PC-9 (cell line): ENCODE measurements around the gene NFE2L2. TPM values are rescaled to one million over a fixed set of nuclear protein-coding genes. Genes with fewer than 3 reads are reported as not detected.
"Not testable (repeated sequence)": the region's sequence is repeated elsewhere in the genome, so short reads cannot be mapped to it uniquely, and the experiment has no call there.

Source experiments
- BruUV-seq: library from RNA; stranded (reverse); fragments of 400-500 nt; replicated peaks from 2 replicates; lab custom pipeline; 2021; lab: Mats Ljungman, UMichigan
- CTCF ChIA-PET: fragments of 300-600 bp; sonication (Branson Sonifier 250); formaldehyde crosslinking; loops from one replicate; lab custom pipeline; 2022; ENCODE audit warnings: antibody characterized with exemption; lab: Charles Lee
- POLR2A ChIA-PET: fragments of 300-600 bp; sonication (Branson Sonifier 250); formaldehyde crosslinking; loops from one replicate; lab custom pipeline; 2022; ENCODE audit warnings: antibody characterized with exemption; ENCODE audit not compliant: unreplicated experiment; lab: Charles Lee
- DNase-seq, 2 experiments: peaks; one replicate each; pipeline versions ENCODE4 v3.0.0 to v3.0.0-alpha.2; 2015 to 2022; ENCODE audit warnings: mixed read lengths in 1 of 2
- H2AFZ ChIP-seq: fragments of 200-600 bp; sonication (generic); 2 replicates; pipeline ENCODE4 v1.8.1; 2017; ENCODE audit warnings: antibody characterized with exemption
- H3F3A ChIP-seq: fragments of 200-600 bp; sonication (generic); 2 replicates; pipeline ENCODE4 v1.8.1; 2017; ENCODE audit warnings: antibody characterized with exemption, mild to moderate bottlenecking, low read depth; ENCODE audit not compliant: insufficient read depth
- H3K27ac ChIP-seq: fragments of 200-600 bp; sonication (generic); 2 replicates; pipeline ENCODE4 v1.6.1; 2016; ENCODE audit warnings: mixed run types
- H3K27me3 ChIP-seq: fragments of 200-600 bp; sonication (generic); 2 replicates; pipeline ENCODE4 v1.6.1; 2016; ENCODE audit warnings: low read depth, mixed run types; ENCODE audit not compliant: insufficient read depth
- H3K36me3 ChIP-seq: fragments of 200-600 bp; sonication (generic); 2 replicates; pipeline ENCODE4 v1.6.1; 2016; ENCODE audit warnings: low read depth, mixed run types
- H3K4me1 ChIP-seq: fragments of 200-600 bp; sonication (generic); replicated peaks from 2 replicates; pipeline ENCODE4 v1.6.1; 2016; ENCODE audit warnings: mixed run types; ENCODE audit not compliant: insufficient read depth
- H3K4me2 ChIP-seq: fragments of 200-600 bp; sonication (generic); 2 replicates; pipeline ENCODE4 v1.6.1; 2017; ENCODE audit warnings: mixed run types
- H3K4me3 ChIP-seq: fragments of 200-600 bp; sonication (generic); 2 replicates; pipeline ENCODE4 v1.6.1; 2016; ENCODE audit warnings: mixed run types
- H3K79me2 ChIP-seq: fragments of 200-600 bp; sonication (generic); 2 replicates; pipeline ENCODE4 v1.6.1; 2017; ENCODE audit warnings: low read depth, mixed run types
- H3K9me2 ChIP-seq: fragments of 200-600 bp; sonication (generic); 2 replicates; pipeline ENCODE4 v1.8.1; 2017; ENCODE audit warnings: mild to moderate bottlenecking; ENCODE audit not compliant: insufficient read depth
- H3K9me3 ChIP-seq: fragments of 200-600 bp; sonication (generic); 2 replicates; pipeline ENCODE4 v1.8.1; 2016; ENCODE audit warnings: low read depth; ENCODE audit not compliant: insufficient read depth
- H4K20me1 ChIP-seq: fragments of 200-600 bp; sonication (generic); 2 replicates; pipeline ENCODE4 v1.8.1; 2017; ENCODE audit not compliant: insufficient read depth
- CTCF ChIP-seq: fragments of 200-600 bp; sonication (generic); conservative IDR thresholded peaks from 2 replicates; pipeline ENCODE4 v1.6.1; 2017; ENCODE audit warnings: mixed run types, antibody characterized with exemption, mild to moderate bottlenecking, moderate library complexity
- EZH2 ChIP-seq: fragments of 200-600 bp; sonication (generic); IDR thresholded peaks from 2 replicates; pipeline ENCODE4 v1.8.0; 2017; ENCODE audit warnings: antibody characterized with exemption, low read depth
- intact Hi-C: fragments of 100-400 bp; cut with micrococcal nuclease; formaldehyde crosslinking; loops from one replicate; pipeline ENCODE4 v1.10.0; 2022; ENCODE audit not compliant: unreplicated experiment
- total RNA-seq: library from RNA; stranded (reverse); gene quantifications from 2 replicates; pipeline ENCODE4 v1.2.3, GENCODE V29; 2021

Gene NFE2L2
- total RNA-seq, 1 experiment from 2014 or later, result 138 TPM

GRCh38 chr2:177225965-177226360, 38.6 kb downstream of the NFE2L2 start:
- no peak for DNase-seq

GRCh38 chr2:177223436-177223835, 41.1 kb downstream of the NFE2L2 start:
- H3K4me1 ChIP-seq, CTCF ChIA-PET, H2AFZ ChIP-seq, DNase-seq, H3K4me3 ChIP-seq, H3K27me3 ChIP-seq, BruUV-seq, H3K4me2 ChIP-seq, intact Hi-C loops, H3K9me3 ChIP-seq, H3K9me2 ChIP-seq: not testable (repeated sequence)
- H3F3A ChIP-seq, result peaks cover 100% of the 10 kb centered on the region
- H3K36me3 ChIP-seq, result peaks cover 41% of the 10 kb centered on the region
- H3K27ac ChIP-seq, result 0 out of 2 replicates have a peak overlapping the region, but pooled peaks have one; percentile 18
- peaks cover 63% of the 10 kb centered on the region for H4K20me1 ChIP-seq
- POLR2A ChIA-PET, result interaction anchor here (0.6 kb wide), 1 partner anchor 11 kb away, joined by 5 read pairs; no protein-coding TSS in a partner anchor
- peaks cover 32% of the 10 kb centered on the region for H3K79me2 ChIP-seq
- 0 out of 2 replicates have a peak, but pooled peaks have one; percentile 20 for TF ChIP-seq CTCF

More at GRCh38 chr2:177225965-177226360, 38.6 kb downstream of the NFE2L2 start:
- H3K4me2 ChIP-seq, result no peak overlapping the region
- H3K27me3 ChIP-seq, result no peaks in the 10 kb centered on the region
- H2AFZ ChIP-seq, result no peak overlapping the region
- H3K9me3 ChIP-seq, result no peaks in the 10 kb centered on the region
- no peaks in the 10 kb centered on the region for H3K4me1 ChIP-seq
- H3K9me2 ChIP-seq, result no peaks in the 10 kb centered on the region
- peak overlapping the region; percentile 26 for H3K27ac ChIP-seq
- POLR2A ChIA-PET, result interaction anchor here (0.7 to 1.0 kb wide), 2 partner anchors 38 to 264 kb away, joined by 3 to 8 read pairs; no protein-coding TSS in a partner anchor
- peaks cover 33% of the 10 kb centered on the region for H3K36me3 ChIP-seq
- TF ChIP-seq CTCF (no peak), EZH2 (no peak)
- H3K79me2 ChIP-seq, result peaks cover 12% of the 10 kb centered on the region; the same call in 1 of the 2 replicates
- H3K4me3 ChIP-seq, result no peak overlapping the region
- BruUV-seq, result no TSS peak
- CTCF ChIA-PET, result interaction anchor here (0.5 to 1.3 kb wide), 6 partner anchors 8 to 1254 kb away, joined by 3 to 8 read pairs (median 6); no protein-coding TSS in a partner anchor
- intact Hi-C loops, result loop anchor here (5.0 kb wide), 1 partner anchor 36 kb away; the partner anchor contains the start of gene NFE2L2
- H3F3A ChIP-seq, result peaks cover 100% of the 10 kb centered on the region
- peaks cover 43% of the 10 kb centered on the region for H4K20me1 ChIP-seq

- intact Hi-C loops, result no loop called here
- TF ChIP-seq EZH2, result no peak
- no peak for TF ChIP-seq CTCF
- H3K4me3 ChIP-seq, result no peak overlapping the region
- H3K36me3 ChIP-seq, result peaks cover 54% of the 10 kb centered on the region
- no peaks in the 10 kb centered on the region for H3K9me3 ChIP-seq
- H3K4me2 ChIP-seq, result no peak overlapping the region
- peak overlapping the region; percentile 9; the same call in 1 of the 2 replicates for H3K27ac ChIP-seq
- H3K27me3 ChIP-seq, result no peaks in the 10 kb centered on the region
- peaks cover 73% of the 10 kb centered on the region for H4K20me1 ChIP-seq
- H3K4me1 ChIP-seq, result no peaks in the 10 kb centered on the region
- ChIA-PET POLR2A (no interaction called here), CTCF (interaction anchor here (0.6 kb wide), 1 partner anchor 73 kb away, joined by 4 read pairs; no protein-coding TSS in a partner anchor)
- H3K9me2 ChIP-seq, result no peaks in the 10 kb centered on the region
- H2AFZ ChIP-seq, result no peak overlapping the region
- BruUV-seq, result no TSS peak
- H3K79me2 ChIP-seq, result peaks cover 47% of the 10 kb centered on the region
- no peak for DNase-seq
- H3F3A ChIP-seq, result peaks cover 100% of the 10 kb centered on the region
Observed at GRCh38 chr2:177221970-177222369, 42.6 kb downstream of the NFE2L2 start.
